Testis (tissue), 3 donors: Measurements from ENCODE around the gene EEFSEC. TPM values are rescaled to one million over a fixed set of nuclear protein-coding genes. Genes with fewer than 3 reads are reported as not detected.

ENCODE experiments used
- DNase-seq: peaks from one replicate; pipeline ENCODE4 v3.0.0-alpha.2; 2019
- H3K27ac ChIP-seq, 2 donors: fragments of 200-600 bp; sonication (generic); one replicate each; pipeline ENCODE4 v1.5.1; 2019
- H3K27me3 ChIP-seq: fragments of 200-600 bp; sonication (generic); one replicate; pipeline ENCODE4 v1.5.1; 2019
- H3K36me3 ChIP-seq: fragments of 200-600 bp; sonication (generic); one replicate; pipeline ENCODE4 v1.5.1; 2017; ENCODE audit warnings: low read depth; ENCODE audit errors: missing control alignments
- H3K4me1 ChIP-seq: fragments of 200-600 bp; sonication (generic); one replicate; pipeline ENCODE4 v1.5.1; 2019
- H3K4me3 ChIP-seq, 2 donors: fragments of 200-600 bp; sonication (generic); one replicate each; pipeline ENCODE4 v1.5.1; 2017 to 2019
- H3K9me3 ChIP-seq: fragments of 200-600 bp; sonication (generic); one replicate; pipeline ENCODE4 v1.5.1; 2017
- POLR2A ChIP-seq: fragments of 450-650 bp; IDR thresholded peaks from one replicate; pipeline ENCODE4 v1.6.1; 2017; ENCODE audit warnings: antibody characterized with exemption, mild to moderate bottlenecking, moderate library complexity
- WGBS, 2 donors: methylation state at CpG; one replicate each; pipeline ENCODE4 v1.1.5; 2018; 5-methylcytosine and 5-hydroxymethylcytosine counted together
- intact Hi-C: fragments of 100-400 bp; cut with DNase I; formaldehyde crosslinking; loops from one replicate; pipeline ENCODE4 v1.15.1; 2023; ENCODE audit warnings: low total_unique reads
- polyA plus RNA-seq: library from polyadenylated mRNA; stranded (reverse); fragments of 350-450 nt; fragmentation: Illumina TruSeq; extraction: RNeasy Lipid Tissue Mini Kit (QIAGEN cat#74804); gene quantifications from one replicate; pipeline ENCODE4 v1.2.3, GENCODE V29; 2014; ENCODE audit warnings: low read depth, low replicate concordance; ENCODE audit not compliant: insufficient read depth
- total RNA-seq, 2 donors: library from RNA; depleted of rRNA; stranded (reverse); fragments of >200 nt; gene quantifications; one replicate each; pipeline ENCODE4 v1.2.3, GENCODE V29; 2016
- TF ChIP-seq, protein P1 (sequence below), 3 experiments: fragments of 450-650 bp in 2 of 3; fragments of 200-600 bp in 1 of 3; sonication (generic) in 1 of 3; IDR thresholded peaks; one replicate each; pipeline ENCODE4 v1.5.1; 2016 to 2019; ENCODE audit warnings: antibody characterized with exemption in 3 of 3, mild to moderate bottlenecking in 2 of 3, moderate library complexity in 1 of 3

The EEFSEC gene
- total and polyA plus RNA-seq, 3 donors from 2014 or later = 35.4 to 40.3 (median 35.4) TPM

- H3K36me3 ChIP-seq = no peaks in the 10 kb centered on the region
- WGBS, 2 donors = 89 to 93% methylated on average over 5 of the region's 5 CpGs
- no peak overlapping the region for H3K27ac ChIP-seq
- H3K4me1 ChIP-seq = no peaks in the 10 kb centered on the region
- no peak for DNase-seq
- TF ChIP-seq POLR2A = no peak
- TF ChIP-seq, protein P1, sequence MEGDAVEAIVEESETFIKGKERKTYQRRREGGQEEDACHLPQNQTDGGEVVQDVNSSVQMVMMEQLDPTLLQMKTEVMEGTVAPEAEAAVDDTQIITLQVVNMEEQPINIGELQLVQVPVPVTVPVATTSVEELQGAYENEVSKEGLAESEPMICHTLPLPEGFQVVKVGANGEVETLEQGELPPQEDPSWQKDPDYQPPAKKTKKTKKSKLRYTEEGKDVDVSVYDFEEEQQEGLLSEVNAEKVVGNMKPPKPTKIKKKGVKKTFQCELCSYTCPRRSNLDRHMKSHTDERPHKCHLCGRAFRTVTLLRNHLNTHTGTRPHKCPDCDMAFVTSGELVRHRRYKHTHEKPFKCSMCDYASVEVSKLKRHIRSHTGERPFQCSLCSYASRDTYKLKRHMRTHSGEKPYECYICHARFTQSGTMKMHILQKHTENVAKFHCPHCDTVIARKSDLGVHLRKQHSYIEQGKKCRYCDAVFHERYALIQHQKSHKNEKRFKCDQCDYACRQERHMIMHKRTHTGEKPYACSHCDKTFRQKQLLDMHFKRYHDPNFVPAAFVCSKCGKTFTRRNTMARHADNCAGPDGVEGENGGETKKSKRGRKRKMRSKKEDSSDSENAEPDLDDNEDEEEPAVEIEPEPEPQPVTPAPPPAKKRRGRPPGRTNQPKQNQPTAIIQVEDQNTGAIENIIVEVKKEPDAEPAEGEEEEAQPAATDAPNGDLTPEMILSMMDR (IDR thresholded peaks at IDR 0.05) = no peak
- no peaks in the 10 kb centered on the region for H3K27me3 ChIP-seq
- no peak overlapping the region for H3K4me3 ChIP-seq
- intact Hi-C loops = no loop called here
- no peaks in the 10 kb centered on the region for H3K9me3 ChIP-seq
Observed at GRCh38 chr3:128160661-128161060, 7.4 kb downstream of the EEFSEC start.

DNA sequence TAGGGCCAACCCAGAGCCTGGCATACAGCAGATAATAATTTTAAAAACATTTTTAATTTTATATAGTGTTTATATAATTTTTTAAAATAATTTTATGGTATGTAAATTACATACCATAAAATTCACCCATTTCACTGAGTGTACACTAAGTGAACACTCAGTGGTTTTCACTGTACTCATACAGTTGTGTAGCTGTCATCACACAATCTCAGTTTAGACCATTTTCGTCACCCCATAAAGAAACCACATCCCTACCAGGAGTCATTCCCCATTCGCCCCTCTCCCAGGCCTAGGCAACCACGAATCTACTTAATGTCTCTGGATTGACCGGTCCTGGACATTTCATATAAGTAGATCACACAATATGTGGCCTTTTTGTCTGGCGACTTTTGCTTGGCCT, 10.2 kb downstream of the EEFSEC start:
- Histone ChIP-seq H3K27me3 (no peaks in the 10 kb centered on the region), H3K4me3 (no peak overlapping the region), H3K27ac (no peak overlapping the region), H3K4me1 (no peaks in the 10 kb centered on the region), H3K9me3 (no peaks in the 10 kb centered on the region), H3K36me3 (no peaks in the 10 kb centered on the region)
- intact Hi-C loops = no loop called here
- 73 to 98% methylated on average over 5 of the region's 5 CpGs for WGBS, 2 donors
- DNase-seq = no peak
- no peak for TF ChIP-seq POLR2A
- TF ChIP-seq, protein P1 (IDR thresholded peaks at IDR 0.05) = no peak

GRCh38 chr3:128166971-128167453, 13.7 kb downstream of the EEFSEC start:
- H3K27me3 ChIP-seq = no peaks in the 10 kb centered on the region
- TF ChIP-seq, protein P1 (IDR thresholded peaks at IDR 0.05) = no peak
- TF ChIP-seq POLR2A = no peak
- intact Hi-C loops = no loop called here
- no peak overlapping the region for H3K4me3 ChIP-seq
- WGBS, 2 donors = 89 to 97% methylated on average over 5 of the region's 5 CpGs
- H3K36me3 ChIP-seq = no peaks in the 10 kb centered on the region
- no peaks in the 10 kb centered on the region for H3K4me1 ChIP-seq
- no peak for DNase-seq
- H3K9me3 ChIP-seq = no peaks in the 10 kb centered on the region
- H3K27ac ChIP-seq = no peak overlapping the region

DNA sequence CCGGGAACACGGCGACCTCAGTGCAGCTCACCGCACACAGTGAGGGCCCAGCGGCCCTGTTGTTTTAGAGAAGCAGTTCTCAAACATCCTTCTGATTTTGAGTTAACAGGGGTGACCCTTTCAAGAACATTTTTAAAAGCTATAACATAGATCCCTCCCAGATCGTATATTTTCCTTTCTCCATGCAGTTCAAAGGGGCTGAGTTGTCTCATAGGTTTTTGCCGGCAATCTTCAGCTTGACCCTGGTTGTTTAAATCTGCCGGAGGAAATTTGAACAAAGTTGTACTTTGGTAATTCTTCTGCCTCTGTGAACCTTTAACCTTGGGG, 14.3 kb downstream of the EEFSEC start:
- intact Hi-C loops = no loop called here
- no peaks in the 10 kb centered on the region for H3K36me3 ChIP-seq
- TF ChIP-seq POLR2A = no peak
- H3K9me3 ChIP-seq = no peaks in the 10 kb centered on the region
- 82 to 92% methylated on average over 8 of the region's 8 CpGs for WGBS, 2 donors
- no peak for DNase-seq
- no peaks in the 10 kb centered on the region for H3K27me3 ChIP-seq
- no peak overlapping the region for H3K4me3 ChIP-seq
- no peaks in the 10 kb centered on the region for H3K4me1 ChIP-seq
- no peak overlapping the region for H3K27ac ChIP-seq

GRCh38 chr3:128167973-128168674, 14.8 kb downstream of the EEFSEC start:
- intact Hi-C loops = no loop called here
- TF ChIP-seq POLR2A = no peak
- TF ChIP-seq, protein P1 (IDR thresholded peaks at IDR 0.05) = no peak

More at GRCh38 chr3:128167973-128168674, 14.8 kb downstream of the EEFSEC start:
- H3K4me3 ChIP-seq = no peak overlapping the region
- H3K27me3 ChIP-seq = no peaks in the 10 kb centered on the region
- DNase-seq = no peak
- H3K4me1 ChIP-seq = no peaks in the 10 kb centered on the region
- no peaks in the 10 kb centered on the region for H3K9me3 ChIP-seq
- H3K27ac ChIP-seq = no peak overlapping the region
- H3K36me3 ChIP-seq = no peaks in the 10 kb centered on the region
- WGBS, 2 donors = 71 to 72% methylated on average over 5 of the region's 5 CpGs
